ENCODE data around the gene CALML3.

The CALML3 gene

GRCh38 chr10:5527332-5528200 is 2.8 kb downstream of the CALML3 start:
- Histone ChIP-seq H3K4me3 (ENCODE audit: low read length) (no peak overlapping the region), H3K4me1 (ENCODE audit: control insufficient read depth, insufficient read depth, low read length) (peaks cover 14% of the 10 kb centered on the region), H3K36me3 (ENCODE audit: control insufficient read depth, insufficient read depth, low read length) (no peaks in the 10 kb centered on the region), H3K9ac (ENCODE audit: low read length) (no peak overlapping the region), H3K27ac (ENCODE audit: low read depth, low read length) (no peak overlapping the region), H3K27me3 (ENCODE audit: control insufficient read depth, insufficient read depth, low read length) (no peaks in the 10 kb centered on the region)

DNA sequence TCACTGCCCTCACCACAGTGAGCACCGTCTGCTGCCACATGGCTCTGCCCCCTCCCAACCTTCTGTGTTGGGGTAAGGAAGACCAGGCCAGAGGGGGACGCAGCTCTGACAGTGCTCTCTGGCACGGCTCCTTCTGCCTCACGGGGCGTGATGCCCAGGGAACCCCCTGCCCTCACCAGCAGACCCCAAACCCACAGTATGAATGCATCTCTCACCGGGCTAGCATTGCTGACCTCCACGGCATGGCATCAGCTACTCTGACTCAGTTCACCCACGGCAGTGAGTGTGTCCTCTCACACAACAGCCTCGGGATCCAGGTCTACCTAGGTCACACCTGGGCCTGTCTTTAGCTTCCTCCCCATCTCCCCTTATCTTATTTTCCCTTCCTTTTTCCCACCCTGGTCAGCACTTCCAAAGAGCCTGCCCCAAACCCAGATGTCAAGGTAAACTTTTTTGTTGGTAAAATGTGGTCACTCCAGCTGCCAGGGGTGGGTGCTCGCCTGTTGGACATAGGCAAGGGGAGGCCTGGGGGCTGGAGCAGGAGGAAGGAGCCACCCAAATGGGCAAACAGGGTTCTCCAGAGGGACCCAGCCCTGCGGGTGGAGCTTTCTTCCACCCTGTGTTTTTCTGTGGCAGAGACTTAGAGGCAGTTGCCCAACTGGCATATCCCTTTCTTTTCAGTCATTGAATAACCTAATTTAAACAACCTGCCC is 4.4 kb downstream of the CALML3 start:
- Histone ChIP-seq H3K4me3 (ENCODE audit: low read length) (no peak overlapping the region), H3K27me3 (ENCODE audit: control insufficient read depth, insufficient read depth, low read length) (no peaks in the 10 kb centered on the region), H3K4me1 (ENCODE audit: control insufficient read depth, insufficient read depth, low read length) (peaks cover 14% of the 10 kb centered on the region), H3K36me3 (ENCODE audit: control insufficient read depth, insufficient read depth, low read length) (no peaks in the 10 kb centered on the region), H3K9ac (ENCODE audit: low read length) (no peak overlapping the region), H3K27ac (ENCODE audit: low read depth, low read length) (peak overlapping the region; percentile 10)

DNA sequence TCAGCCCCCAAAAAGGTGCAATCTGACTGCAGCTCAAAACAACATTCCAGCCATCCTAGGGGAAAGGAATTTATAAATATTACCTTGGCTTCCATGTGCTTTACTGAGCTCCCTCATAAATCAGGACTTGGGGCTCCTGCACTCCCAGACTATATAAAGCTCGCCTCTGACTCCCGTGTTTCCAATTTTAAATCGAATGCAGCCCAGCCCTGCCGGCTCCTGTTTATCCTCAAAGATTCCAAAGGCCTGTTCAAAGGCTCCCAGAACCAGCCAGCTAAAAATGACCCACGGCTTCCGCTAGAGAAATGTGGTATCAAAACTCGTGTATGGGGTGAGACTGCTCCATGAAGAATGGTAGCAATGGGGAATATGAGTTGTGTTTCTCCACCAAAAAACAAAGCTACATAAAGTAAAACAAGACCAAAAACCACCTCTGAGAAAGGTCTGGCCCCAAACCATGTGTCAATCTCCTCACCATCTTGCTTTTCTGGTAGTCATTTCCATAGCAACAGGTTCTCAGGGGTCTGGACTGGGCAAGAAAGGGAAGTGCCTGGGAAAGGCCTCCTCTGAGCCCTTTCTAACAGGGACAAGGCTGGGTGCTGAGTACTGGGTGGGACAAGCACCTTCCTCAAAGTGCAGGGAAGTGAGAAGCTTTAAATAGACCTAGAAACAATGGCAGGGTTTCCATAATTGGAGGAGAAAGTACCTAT is 5.1 kb downstream of the CALML3 start:
- no peaks in the 10 kb centered on the region for H3K36me3 ChIP-seq (ENCODE audit: control insufficient read depth, insufficient read depth, low read length)
- peak overlapping the region; percentile 43 for H3K27ac ChIP-seq (ENCODE audit: low read depth, low read length)
- peaks cover 14% of the 10 kb centered on the region for H3K4me1 ChIP-seq (ENCODE audit: control insufficient read depth, insufficient read depth, low read length)
- no peak overlapping the region for H3K9ac ChIP-seq (ENCODE audit: low read length)
- no peaks in the 10 kb centered on the region for H3K27me3 ChIP-seq (ENCODE audit: control insufficient read depth, insufficient read depth, low read length)
- H3K4me3 ChIP-seq (ENCODE audit: low read length), result no peak overlapping the region

DNA sequence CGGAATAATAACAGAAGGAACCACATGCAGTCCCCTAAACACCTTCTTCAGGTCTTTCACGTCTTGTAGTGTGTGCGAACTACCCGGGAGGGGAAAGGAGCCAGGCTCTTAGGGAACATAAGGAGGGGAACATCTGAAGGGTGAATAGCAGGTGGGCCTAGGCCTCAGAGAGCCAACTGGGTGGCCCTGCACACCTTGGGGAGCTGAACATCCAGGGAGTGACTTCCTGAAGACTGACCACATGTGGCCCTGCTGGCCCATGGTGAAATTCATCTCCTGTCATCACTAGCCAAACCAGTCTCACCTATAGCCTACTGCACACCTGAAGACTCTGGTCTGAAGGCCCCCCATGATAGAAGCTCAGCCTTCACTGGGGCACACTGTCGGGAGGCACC is 5.6 kb downstream of the CALML3 start:
- no peak overlapping the region for H3K27ac ChIP-seq (ENCODE audit: low read depth, low read length)

DNA sequence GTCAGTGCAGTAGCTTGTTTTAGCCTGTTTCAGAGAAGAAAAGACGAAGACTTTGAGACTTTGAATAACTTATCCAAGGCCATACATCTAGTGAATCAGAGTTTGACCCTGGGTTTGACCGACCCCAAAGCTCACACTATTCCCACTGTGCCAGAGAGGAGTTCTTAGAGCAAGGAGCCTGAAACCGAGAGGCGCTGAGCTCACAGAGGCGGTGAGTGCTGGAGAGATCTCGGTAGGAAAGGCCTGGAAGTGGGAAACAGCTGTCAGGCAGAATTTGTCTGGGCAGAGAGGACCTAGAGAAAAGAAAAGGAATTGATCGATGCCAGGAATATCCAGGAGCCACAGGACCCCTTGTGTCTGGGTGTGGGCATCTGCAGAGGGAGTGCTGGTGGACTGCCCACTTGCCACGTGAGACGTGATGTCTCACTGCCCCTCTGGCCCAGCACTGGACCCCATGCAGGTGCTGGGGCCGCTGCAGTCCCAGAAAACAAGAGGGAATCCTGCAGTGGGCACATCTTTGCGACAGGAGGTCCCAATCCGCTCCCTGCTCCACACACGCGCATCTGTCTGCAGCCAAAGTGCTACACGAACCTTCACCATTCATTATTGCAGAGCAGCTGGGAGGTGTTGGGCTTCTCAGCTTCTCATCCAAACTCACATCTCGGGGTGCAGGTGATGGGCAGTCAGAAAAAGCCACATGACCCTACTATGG is 6.2 kb downstream of the CALML3 start:
- H3K36me3 ChIP-seq (ENCODE audit: control insufficient read depth, insufficient read depth, low read length), result no peaks in the 10 kb centered on the region
- no peak overlapping the region for H3K9ac ChIP-seq (ENCODE audit: low read length)
- H3K4me3 ChIP-seq (ENCODE audit: low read length), result no peak overlapping the region
- no peaks in the 10 kb centered on the region for H3K27me3 ChIP-seq (ENCODE audit: control insufficient read depth, insufficient read depth, low read length)
- no peak overlapping the region for H3K27ac ChIP-seq (ENCODE audit: low read depth, low read length)
- peaks cover 14% of the 10 kb centered on the region for H3K4me1 ChIP-seq (ENCODE audit: control insufficient read depth, insufficient read depth, low read length)

More for the DNA sequence above, 5.6 kb downstream of the CALML3 start:
- no peaks in the 10 kb centered on the region for H3K27me3 ChIP-seq (ENCODE audit: control insufficient read depth, insufficient read depth, low read length)
- H3K4me1 ChIP-seq (ENCODE audit: control insufficient read depth, insufficient read depth, low read length), result peaks cover 14% of the 10 kb centered on the region
- no peak overlapping the region for H3K9ac ChIP-seq (ENCODE audit: low read length)
- H3K4me3 ChIP-seq (ENCODE audit: low read length), result no peak overlapping the region
- H3K36me3 ChIP-seq (ENCODE audit: control insufficient read depth, insufficient read depth, low read length), result no peaks in the 10 kb centered on the region

DNA sequence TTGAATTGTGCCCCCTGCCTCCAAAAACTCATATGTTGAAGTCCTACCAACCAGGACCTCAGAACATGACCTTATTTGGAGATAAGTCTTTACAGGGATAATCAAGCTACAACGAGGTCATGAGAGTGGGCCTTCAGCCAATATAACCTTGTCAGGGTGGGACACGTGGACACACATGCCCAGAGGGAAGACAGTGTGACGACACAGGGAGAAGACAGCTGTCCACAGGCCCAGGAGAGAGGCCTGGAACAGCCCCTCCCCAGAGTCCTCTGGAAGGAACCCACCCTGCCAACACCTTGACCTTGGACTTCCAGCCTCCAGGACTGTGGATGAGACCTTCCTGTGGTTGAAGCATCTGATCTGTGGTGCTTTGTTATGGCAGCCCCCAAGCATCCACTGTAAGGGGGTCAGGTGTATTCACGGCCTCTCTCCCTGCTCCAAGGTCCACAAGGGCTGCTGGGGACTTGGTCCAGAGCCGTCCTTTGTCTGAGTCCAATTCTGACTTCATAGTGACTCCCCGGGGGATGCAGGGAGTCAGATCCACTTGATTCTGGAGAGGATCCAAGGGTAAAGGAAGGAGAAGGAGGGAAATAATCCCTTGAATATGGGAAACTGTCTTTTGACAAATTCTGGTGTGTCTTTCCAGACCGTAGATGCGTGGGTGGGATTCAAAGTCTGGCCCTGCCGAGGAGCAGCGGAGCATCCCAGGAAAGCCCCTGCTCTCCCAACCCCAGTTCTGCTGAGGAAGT is 7.0 kb downstream of the CALML3 start:
- no peaks in the 10 kb centered on the region for H3K36me3 ChIP-seq (ENCODE audit: control insufficient read depth, insufficient read depth, low read length)
- no peak overlapping the region for H3K27ac ChIP-seq (ENCODE audit: low read depth, low read length)
- peaks cover 14% of the 10 kb centered on the region for H3K4me1 ChIP-seq (ENCODE audit: control insufficient read depth, insufficient read depth, low read length)
- H3K9ac ChIP-seq (ENCODE audit: low read length), result no peak overlapping the region
- H3K27me3 ChIP-seq (ENCODE audit: control insufficient read depth, insufficient read depth, low read length), result no peaks in the 10 kb centered on the region
- no peak overlapping the region for H3K4me3 ChIP-seq (ENCODE audit: low read length)

GRCh38 chr10:5532307-5532605 is 7.5 kb downstream of the CALML3 start:
- Histone ChIP-seq H3K4me1 (ENCODE audit: control insufficient read depth, insufficient read depth, low read length) (peaks cover 14% of the 10 kb centered on the region), H3K27me3 (ENCODE audit: control insufficient read depth, insufficient read depth, low read length) (no peaks in the 10 kb centered on the region), H3K27ac (ENCODE audit: low read depth, low read length) (no peak overlapping the region)

GRCh38 chr10:5532618-5533097 is 7.9 kb downstream of the CALML3 start:
- Histone ChIP-seq H3K4me3 (ENCODE audit: low read length) (no peak overlapping the region), H3K27ac (ENCODE audit: low read depth, low read length) (no peak overlapping the region), H3K27me3 (ENCODE audit: control insufficient read depth, insufficient read depth, low read length) (no peaks in the 10 kb centered on the region), H3K36me3 (ENCODE audit: control insufficient read depth, insufficient read depth, low read length) (no peaks in the 10 kb centered on the region), H3K9ac (ENCODE audit: low read length) (no peak overlapping the region), H3K4me1 (ENCODE audit: control insufficient read depth, insufficient read depth, low read length) (peaks cover 14% of the 10 kb centered on the region)

More at GRCh38 chr10:5532307-5532605, 7.5 kb downstream of the CALML3 start:
- Histone ChIP-seq H3K4me3 (ENCODE audit: low read length) (no peak overlapping the region), H3K9ac (ENCODE audit: low read length) (no peak overlapping the region), H3K36me3 (ENCODE audit: control insufficient read depth, insufficient read depth, low read length) (no peaks in the 10 kb centered on the region)

DNA sequence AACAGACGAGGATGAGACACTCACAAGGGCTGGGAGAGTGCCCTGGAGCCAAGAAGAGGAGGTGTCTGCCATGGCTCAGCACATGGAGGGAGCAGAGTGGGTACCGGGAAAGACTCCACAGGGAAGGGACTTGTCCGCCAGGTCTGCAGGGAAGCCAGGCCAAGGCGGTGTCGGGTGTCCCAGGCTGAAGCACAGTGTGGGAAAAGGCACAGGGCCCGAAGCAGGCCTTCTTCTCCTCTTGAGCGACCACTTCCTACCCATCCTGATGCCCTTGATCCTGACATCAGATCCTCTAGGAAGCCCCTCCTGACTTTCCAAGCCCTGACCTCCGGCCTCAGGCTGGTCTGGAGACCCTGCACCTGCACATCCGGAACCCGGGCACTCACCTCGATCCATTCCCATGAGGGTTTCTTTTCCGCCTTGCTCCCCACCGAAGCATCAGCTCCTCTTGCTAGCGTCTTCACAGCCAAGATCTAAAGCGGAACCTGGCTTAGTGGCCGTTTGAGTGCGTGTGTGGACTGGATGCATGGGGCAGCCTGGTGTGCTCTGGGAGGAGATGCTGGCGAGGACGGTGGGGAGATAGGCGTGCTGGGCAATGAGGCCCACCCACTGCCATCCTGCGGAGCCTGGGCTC is 8.5 kb downstream of the CALML3 start:
- peaks cover 14% of the 10 kb centered on the region for H3K4me1 ChIP-seq (ENCODE audit: control insufficient read depth, insufficient read depth, low read length)
- no peaks in the 10 kb centered on the region for H3K27me3 ChIP-seq (ENCODE audit: control insufficient read depth, insufficient read depth, low read length)
- no peak overlapping the region for H3K9ac ChIP-seq (ENCODE audit: low read length)
- H3K4me3 ChIP-seq (ENCODE audit: low read length), result no peak overlapping the region
- H3K36me3 ChIP-seq (ENCODE audit: control insufficient read depth, insufficient read depth, low read length), result no peaks in the 10 kb centered on the region
- H3K27ac ChIP-seq (ENCODE audit: low read depth, low read length), result no peak overlapping the region

- no peaks in the 10 kb centered on the region for H3K36me3 ChIP-seq (ENCODE audit: control insufficient read depth, insufficient read depth, low read length)
- H3K4me1 ChIP-seq (ENCODE audit: control insufficient read depth, insufficient read depth, low read length), result peaks cover 9% of the 10 kb centered on the region
- no peaks in the 10 kb centered on the region for H3K27me3 ChIP-seq (ENCODE audit: control insufficient read depth, insufficient read depth, low read length)
- H3K27ac ChIP-seq (ENCODE audit: low read depth, low read length), result no peak overlapping the region
- H3K9ac ChIP-seq (ENCODE audit: low read length), result no peak overlapping the region
- H3K4me3 ChIP-seq (ENCODE audit: low read length), result no peak overlapping the region
These were observed 9.5 kb downstream of the CALML3 start for GRCh38 chr10:5534051-5534821.

Measured in rectal smooth muscle tissue (tissue), 1 donor.